ENCODE measurements around the gene PSMG1. TPM values are rescaled to one million over a fixed set of nuclear protein-coding genes. Genes with fewer than 3 reads are reported as not detected.
A peak's percentile ranks its signal among the peaks of the same experiment; 100 is the strongest.
"Not testable (repeated sequence)": the region's sequence is repeated elsewhere in the genome, so short reads cannot be mapped to it uniquely, and the experiment has no call there.

The PSMG1 gene
- total RNA-seq, 1 experiment from 2014 or later: 96.7 TPM

GRCh38 chr21:39173716-39174680 lies 9.3 kb downstream of the PSMG1 start:
- DNase-seq (ENCODE audit: low read depth, low spot score): peak; percentile 46
- in situ Hi-C loops (cut with HindIII; ENCODE audit: low pct_unique_long_range_greater_than_20kb, low sequenced_read_pairs): no loop called here

- no peak for DNase-seq (ENCODE audit: low read depth, low spot score)
- in situ Hi-C loops (cut with HindIII; ENCODE audit: low pct_unique_long_range_greater_than_20kb, low sequenced_read_pairs): no loop called here
Measured at GRCh38 chr21:39169906-39170305, 13.3 kb downstream of the PSMG1 start.

- in situ Hi-C loops (cut with HindIII; ENCODE audit: low pct_unique_long_range_greater_than_20kb, low sequenced_read_pairs): no loop called here
- DNase-seq (ENCODE audit: low read depth, low spot score): no peak
Measured at GRCh38 chr21:39168800-39169199, 14.5 kb downstream of the PSMG1 start.

GRCh38 chr21:39164523-39164922 lies 18.7 kb downstream of the PSMG1 start:
- in situ Hi-C loops (cut with HindIII; ENCODE audit: low pct_unique_long_range_greater_than_20kb, low sequenced_read_pairs): no loop called here

GRCh38 chr21:39161064-39161463 lies 22.2 kb downstream of the PSMG1 start:
- in situ Hi-C loops (cut with HindIII; ENCODE audit: low pct_unique_long_range_greater_than_20kb, low sequenced_read_pairs): no loop called here
- DNase-seq (ENCODE audit: low read depth, low spot score): no peak

More at GRCh38 chr21:39164523-39164922, 18.7 kb downstream of the PSMG1 start:
- DNase-seq (ENCODE audit: low read depth, low spot score): no peak

GRCh38 chr21:39159342-39160063 lies 23.7 kb downstream of the PSMG1 start:
- in situ Hi-C loops (cut with HindIII; ENCODE audit: low pct_unique_long_range_greater_than_20kb, low sequenced_read_pairs): no loop called here

GRCh38 chr21:39157241-39157640 lies 26.0 kb downstream of the PSMG1 start:
- DNase-seq (ENCODE audit: low read depth, low spot score); in situ Hi-C loops (cut with HindIII; ENCODE audit: low pct_unique_long_range_greater_than_20kb, low sequenced_read_pairs): not testable (repeated sequence)

More at GRCh38 chr21:39159342-39160063, 23.7 kb downstream of the PSMG1 start:
- DNase-seq (ENCODE audit: low read depth, low spot score): no peak

- in situ Hi-C loops (cut with HindIII; ENCODE audit: low pct_unique_long_range_greater_than_20kb, low sequenced_read_pairs): no loop called here
- DNase-seq (ENCODE audit: low read depth, low spot score): no peak
Measured at GRCh38 chr21:39156024-39156423, 27.2 kb downstream of the PSMG1 start.

- no peak for DNase-seq (ENCODE audit: low read depth, low spot score)
- in situ Hi-C loops (cut with HindIII; ENCODE audit: low pct_unique_long_range_greater_than_20kb, low sequenced_read_pairs): no loop called here
Measured at GRCh38 chr21:39155578-39155977, 27.7 kb downstream of the PSMG1 start.

- in situ Hi-C loops (cut with HindIII; ENCODE audit: low pct_unique_long_range_greater_than_20kb, low sequenced_read_pairs): no loop called here
- DNase-seq (ENCODE audit: low read depth, low spot score): no peak
Measured at GRCh38 chr21:39153842-39154241, 29.4 kb downstream of the PSMG1 start.

GRCh38 chr21:39153373-39153772 lies 29.9 kb downstream of the PSMG1 start:
- DNase-seq (ENCODE audit: low read depth, low spot score): peak; percentile 39
- in situ Hi-C loops (cut with HindIII; ENCODE audit: low pct_unique_long_range_greater_than_20kb, low sequenced_read_pairs): no loop called here

GRCh38 chr21:39152271-39152670 lies 31.0 kb downstream of the PSMG1 start:
- in situ Hi-C loops (cut with HindIII; ENCODE audit: low pct_unique_long_range_greater_than_20kb, low sequenced_read_pairs): no loop called here
- no peak for DNase-seq (ENCODE audit: low read depth, low spot score)

- in situ Hi-C loops (cut with HindIII; ENCODE audit: low pct_unique_long_range_greater_than_20kb, low sequenced_read_pairs): no loop called here
- DNase-seq (ENCODE audit: low read depth, low spot score): no peak
Measured at GRCh38 chr21:39150877-39151276, 32.4 kb downstream of the PSMG1 start.

GRCh38 chr21:39150316-39150715 lies 32.9 kb downstream of the PSMG1 start:
- in situ Hi-C loops (cut with HindIII; ENCODE audit: low pct_unique_long_range_greater_than_20kb, low sequenced_read_pairs): no loop called here
- no peak for DNase-seq (ENCODE audit: low read depth, low spot score)

GRCh38 chr21:39149882-39150281 lies 33.4 kb downstream of the PSMG1 start:
- no peak for DNase-seq (ENCODE audit: low read depth, low spot score)
- in situ Hi-C loops (cut with HindIII; ENCODE audit: low pct_unique_long_range_greater_than_20kb, low sequenced_read_pairs): no loop called here

- no peak for DNase-seq (ENCODE audit: low read depth, low spot score)
- in situ Hi-C loops (cut with HindIII; ENCODE audit: low pct_unique_long_range_greater_than_20kb, low sequenced_read_pairs): no loop called here
Measured at GRCh38 chr21:39148975-39149374, 34.3 kb downstream of the PSMG1 start.

GRCh38 chr21:39144191-39144590 lies 39.1 kb downstream of the PSMG1 start:
- peak; percentile 21 for DNase-seq (ENCODE audit: low read depth, low spot score)
- in situ Hi-C loops (cut with HindIII; ENCODE audit: low pct_unique_long_range_greater_than_20kb, low sequenced_read_pairs): no loop called here

- DNase-seq (ENCODE audit: low read depth, low spot score): no peak
- in situ Hi-C loops (cut with HindIII; ENCODE audit: low pct_unique_long_range_greater_than_20kb, low sequenced_read_pairs): no loop called here
Measured at GRCh38 chr21:39142972-39143371, 40.3 kb downstream of the PSMG1 start.
